ENCODE results near the gene C1S.
"Not testable (repeated sequence)": the region's sequence is repeated elsewhere in the genome, so short reads cannot be mapped to it uniquely, and the experiment has no call there.

C1S gene

GRCh38 chr12:7060353-7060954 lies at the start of gene C1S:
Gene C1S (plus strand): TSS chr12:7060718. CDS start chr12:7061913, 1,195 bp downstream.
- peak in 15 of 56 donors; percentile 2 to 35 (median 9) for DNase-seq

- DNase-seq: not testable (repeated sequence)
Observed at GRCh38 chr12:7011398-7011797, 49.1 kb upstream of the C1S start.

GRCh38 chr12:7012024-7012607 lies 48.4 kb upstream of the C1S start:
- DNase-seq: no peak

- no peak for DNase-seq
Observed at GRCh38 chr12:7013101-7013500, 47.4 kb upstream of the C1S start.

GRCh38 chr12:7015555-7016370 lies 44.8 kb upstream of the C1S start:
- no peak for DNase-seq

GRCh38 chr12:7016958-7017571 lies 43.5 kb upstream of the C1S start:
- DNase-seq: no peak

GRCh38 chr12:7017870-7018349 lies 42.6 kb upstream of the C1S start:
- peak in 10 of 56 donors; percentile 30 to 63 (median 46) for DNase-seq

- peak; percentile 53 to 99 (median 94) for DNase-seq
Observed at GRCh38 chr12:7018350-7019042, 42.0 kb upstream of the C1S start, which contains the start of gene LPCAT3. Gene LPCAT3 (minus strand): TSS chr12:7018476. CDS start chr12:7018424, 52 bp downstream.

GRCh38 chr12:7019043-7019569 lies 41.4 kb upstream of the C1S start:
- no peak for DNase-seq

GRCh38 chr12:7021956-7022355 lies 38.6 kb upstream of the C1S start:
- no peak for DNase-seq

GRCh38 chr12:7023114-7023513 lies 37.4 kb upstream of the C1S start:
- DNase-seq: no peak

GRCh38 chr12:7026854-7027253 lies 33.7 kb upstream of the C1S start:
- DNase-seq: no peak

- no peak for DNase-seq
Observed at GRCh38 chr12:7031306-7031705, 29.2 kb upstream of the C1S start.

- no peak for DNase-seq
Observed at GRCh38 chr12:7032990-7033389, 27.5 kb upstream of the C1S start.

- DNase-seq: no peak
Observed at GRCh38 chr12:7034464-7034863, 26.1 kb upstream of the C1S start.

- DNase-seq: no peak
Observed at GRCh38 chr12:7035463-7035862, 25.1 kb upstream of the C1S start.

GRCh38 chr12:7037411-7037810 lies 23.1 kb upstream of the C1S start:
- not testable (repeated sequence) for DNase-seq

- DNase-seq: no peak
Observed at GRCh38 chr12:7038591-7038990, 21.9 kb upstream of the C1S start.

GRCh38 chr12:7039403-7039802 lies 21.1 kb upstream of the C1S start:
- DNase-seq: no peak

GRCh38 chr12:7042842-7043241 lies 17.7 kb upstream of the C1S start:
- no peak for DNase-seq

- no peak for DNase-seq
Observed at GRCh38 chr12:7045913-7046312, 14.6 kb upstream of the C1S start.
